CD4-positive, alpha-beta memory T cell (primary cell): ENCODE results near the gene PELI2. TPM values are rescaled to one million over a fixed set of nuclear protein-coding genes. Genes with fewer than 3 reads are reported as not detected.

ENCODE experiments used
- CTCF ChIA-PET: fragments of 350-600 bp; sonication (Branson Sonifier 250); formaldehyde crosslinking; loops from one replicate; lab custom pipeline; 2021; ENCODE audit warnings: inconsistent platforms; ENCODE audit not compliant: partially characterized antibody; lab: Charles Lee
- POLR2A ChIA-PET: fragments of 350-600 bp; sonication (Branson Sonifier 250); formaldehyde crosslinking; loops from one replicate; lab custom pipeline; 2021; ENCODE audit not compliant: partially characterized antibody; lab: Charles Lee
- DNase-seq, 5 donors: peaks; one replicate each; pipeline versions ENCODE4 v3.0.0 to v3.0.0-alpha.2; 2020 to 2022; ENCODE audit warnings: mixed read lengths in 1 of 5
- H3K27ac ChIP-seq: one replicate; pipeline ENCODE4 v1.7.0; 2013; ENCODE audit warnings: low read depth, low read length
- H3K27me3 ChIP-seq: 2 replicates; pipeline ENCODE4 v1.7.0; 2013; ENCODE audit warnings: mild to moderate bottlenecking, low read length, moderate library complexity; ENCODE audit not compliant: insufficient read depth
- H3K36me3 ChIP-seq: 2 replicates; pipeline ENCODE4 v1.7.0; 2013; ENCODE audit warnings: mild to moderate bottlenecking, low read length, moderate library complexity; ENCODE audit not compliant: insufficient read depth
- H3K4me1 ChIP-seq: 2 replicates; pipeline ENCODE4 v1.7.0; 2013; ENCODE audit warnings: mild to moderate bottlenecking, low read length, moderate library complexity; ENCODE audit not compliant: insufficient read depth
- H3K4me3 ChIP-seq, 2 donors: one replicate each; pipeline ENCODE4 v1.7.0; 2013; ENCODE audit warnings: low read length in 2 of 2, mild to moderate bottlenecking in 1 of 2
- H3K9me3 ChIP-seq, 2 donors: one replicate each; pipeline ENCODE4 v1.7.0; 2013; ENCODE audit warnings: low read length in 2 of 2, control low read depth in 1 of 2; ENCODE audit not compliant: control insufficient read depth in 1 of 2
- H3K27ac Mint-ChIP-seq, 7 donors: one replicate each; pipeline ENCODE4 v1.8.0; 2020 to 2021; ENCODE audit warnings: mixed read lengths in 7 of 7, mild to moderate bottlenecking in 6 of 7, inconsistent platforms in 3 of 7, moderate library complexity in 3 of 7
- H3K27me3 Mint-ChIP-seq, 2 donors: one replicate each; pipeline ENCODE4 v1.8.0; 2020 to 2021; ENCODE audit warnings: mixed read lengths in 2 of 2
- H3K36me3 Mint-ChIP-seq, 2 donors: one replicate each; pipeline ENCODE4 v1.8.0; 2020 to 2021; ENCODE audit warnings: mixed read lengths in 2 of 2, inconsistent platforms in 1 of 2, mild to moderate bottlenecking in 1 of 2
- H3K4me1 Mint-ChIP-seq, 4 donors: one replicate each; pipeline ENCODE4 v1.8.0; 2020 to 2021; ENCODE audit warnings: mixed read lengths in 4 of 4, mild to moderate bottlenecking in 1 of 4
- H3K4me3 Mint-ChIP-seq, 8 donors: one replicate each; pipeline ENCODE4 v1.8.0; 2020 to 2021; ENCODE audit warnings: mixed read lengths in 8 of 8, mild to moderate bottlenecking in 7 of 8, moderate library complexity in 6 of 8, inconsistent platforms in 3 of 8
- H3K9me3 Mint-ChIP-seq, 8 donors: one replicate each; pipeline ENCODE4 v1.8.0; 2020 to 2021; ENCODE audit warnings: mixed read lengths in 8 of 8, mild to moderate bottlenecking in 5 of 8, inconsistent platforms in 3 of 8, moderate library complexity in 1 of 8
- intact Hi-C: fragments of 100-400 bp; cut with micrococcal nuclease; formaldehyde crosslinking; loops from one replicate; pipeline ENCODE4 v1.15.1; 2023
- polyA plus RNA-seq, 2 donors: library from polyadenylated mRNA; unstranded; fragments of 300-500 nt; fragmentation: Illumina TruSeq; gene quantifications; one replicate each; pipeline ENCODE4 v1.2.3, GENCODE V29; 2021
- total RNA-seq, 2 experiments: library from RNA; stranded (reverse); gene quantifications; one replicate each; pipeline ENCODE4 v1.2.3, GENCODE V29; 2021

PELI2 gene, protein sequence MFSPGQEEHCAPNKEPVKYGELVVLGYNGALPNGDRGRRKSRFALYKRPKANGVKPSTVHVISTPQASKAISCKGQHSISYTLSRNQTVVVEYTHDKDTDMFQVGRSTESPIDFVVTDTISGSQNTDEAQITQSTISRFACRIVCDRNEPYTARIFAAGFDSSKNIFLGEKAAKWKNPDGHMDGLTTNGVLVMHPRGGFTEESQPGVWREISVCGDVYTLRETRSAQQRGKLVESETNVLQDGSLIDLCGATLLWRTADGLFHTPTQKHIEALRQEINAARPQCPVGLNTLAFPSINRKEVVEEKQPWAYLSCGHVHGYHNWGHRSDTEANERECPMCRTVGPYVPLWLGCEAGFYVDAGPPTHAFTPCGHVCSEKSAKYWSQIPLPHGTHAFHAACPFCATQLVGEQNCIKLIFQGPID
- 10 to 100 TPM; 13.6 to 16.4 TPM for total RNA-seq
- polyA plus RNA-seq: 1 to 10 TPM; 1.2 to 1.9 TPM

DNA sequence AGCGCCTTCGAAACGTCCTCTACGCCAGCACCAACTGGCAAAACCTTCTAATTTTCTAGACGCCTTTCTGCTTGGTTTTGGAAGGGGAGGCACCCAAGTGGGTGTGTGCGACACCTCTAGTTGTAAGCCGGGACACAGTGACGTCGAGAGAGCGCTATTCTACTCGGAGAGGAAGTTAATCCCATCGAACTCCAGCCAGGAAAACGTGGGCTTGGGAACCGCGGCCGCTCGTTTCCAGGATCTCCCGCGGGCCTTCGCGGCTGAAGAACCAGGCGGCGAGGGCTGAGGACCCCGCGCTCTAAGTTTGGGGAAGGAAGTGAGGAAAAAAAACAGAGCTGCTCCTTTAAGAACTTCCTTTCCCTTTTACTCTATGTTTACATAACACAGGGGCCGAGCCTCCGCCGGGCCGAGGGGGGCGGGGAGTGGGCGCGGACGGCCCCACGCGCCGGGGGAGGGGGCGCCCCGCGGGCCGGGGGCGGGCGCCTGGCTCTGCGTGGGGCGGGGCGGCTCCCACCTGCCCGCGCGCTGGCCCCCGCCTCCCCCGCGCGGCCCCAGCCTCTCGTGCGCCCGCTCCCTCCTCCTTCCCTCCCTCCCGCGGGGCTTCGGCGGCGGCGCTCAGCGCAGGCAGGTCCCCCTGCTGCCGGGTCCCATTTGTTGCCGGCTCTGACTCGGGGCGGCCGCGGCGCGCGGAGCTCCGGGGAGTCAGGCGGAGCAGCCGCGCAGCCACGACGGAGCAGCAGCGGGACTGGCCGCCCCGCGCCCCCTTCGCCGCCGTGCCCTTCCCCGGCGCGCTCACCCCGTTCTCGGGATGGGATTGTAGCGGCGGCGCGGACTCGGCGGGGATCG lies at the start of gene PELI2:
TSS of gene PELI2 (plus strand) at position 647 of the 846 bp plus-strand sequence. CDS start 250 bp downstream, outside the sequence.
- Histone ChIP-seq H3K27ac (peak within 1 kb of the TSS; percentile 81), H3K4me3 (peak within 1 kb of the TSS; percentile 45 to 72), H3K4me1 (peaks cover 39% of the 10 kb centered on the region), H3K36me3 (no peaks in the 10 kb centered on the region), H3K27me3 (no peaks in the 10 kb centered on the region), H3K9me3 (no peaks in the 10 kb centered on the region)
- POLR2A ChIA-PET: interaction anchor here (0.6 to 2.4 kb wide), 20 partner anchors 10 to 1272 kb away, joined by 3 to 11 read pairs (median 4); partner anchors contain the start of genes AP5M1, EXOC5 and MAPK1IP1L
- H3K4me1 Mint-ChIP-seq: peaks cover 36 to 56% (median 43%) of the 10 kb centered on the region in 4 donors
- H3K36me3 Mint-ChIP-seq: peaks cover 0 to 5% of the 10 kb centered on the region in 2 donors
- CTCF ChIA-PET: interaction anchor here (0.6 to 2.1 kb wide), 4 partner anchors 10 to 539 kb away, joined by 3 to 5 read pairs (median 4); no protein-coding TSS in a partner anchor
- peaks cover 3 to 4% of the 10 kb centered on the region in 2 donors for H3K27me3 Mint-ChIP-seq
- H3K27ac Mint-ChIP-seq: peak within 1 kb of the TSS; percentile 97 to 99 (median 99)
- peak; percentile 86 to 91 (median 90) for DNase-seq
- H3K4me3 Mint-ChIP-seq: peak within 1 kb of the TSS; percentile 94 to 99 (median 95)
- intact Hi-C loops: loop anchor here (1.0 to 10.0 kb wide), 10 partner anchors 113 to 1721 kb away; partner anchors contain the start of genes CDKN3, KTN1, NAA30 and SAMD4A
- H3K9me3 Mint-ChIP-seq: no peaks in the 10 kb centered on the region

DNA sequence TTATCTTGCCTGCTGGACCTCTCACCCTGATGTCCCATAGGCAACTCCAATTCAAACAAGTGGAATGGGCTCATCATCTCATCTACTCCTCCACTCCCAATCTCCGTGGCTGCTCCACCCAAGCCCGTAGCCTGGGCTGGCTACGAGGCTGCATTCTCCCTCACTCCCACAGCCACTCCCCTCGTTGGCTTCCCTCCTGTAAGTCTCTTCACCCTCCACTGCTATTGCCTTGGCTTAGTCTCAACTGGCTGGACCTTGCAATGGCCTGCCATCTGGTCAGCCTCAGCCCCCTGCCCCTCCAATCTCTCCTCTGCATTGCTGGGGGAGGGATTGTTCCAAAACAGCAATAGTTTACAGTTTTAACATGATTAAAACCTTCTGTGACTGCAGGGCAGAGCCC lies 44.4 kb upstream of the PELI2 start:
- no peaks in the 10 kb centered on the region for H3K9me3 Mint-ChIP-seq
- H3K27me3 Mint-ChIP-seq: peaks cover 14 to 17% of the 10 kb centered on the region in 2 donors
- POLR2A ChIA-PET: no interaction called here
- no peak for DNase-seq
- Histone ChIP-seq H3K36me3 (no peaks in the 10 kb centered on the region), H3K27me3 (no peaks in the 10 kb centered on the region), H3K27ac (no peak overlapping the region), H3K4me1 (no peaks in the 10 kb centered on the region), H3K9me3 (no peaks in the 10 kb centered on the region), H3K4me3 (no peak overlapping the region)
- CTCF ChIA-PET: no interaction called here
- H3K4me1 Mint-ChIP-seq: no peaks in the 10 kb centered on the region
- H3K27ac Mint-ChIP-seq: no peak overlapping the region
- intact Hi-C loops: no loop called here
- H3K36me3 Mint-ChIP-seq: no peaks in the 10 kb centered on the region
- H3K4me3 Mint-ChIP-seq: no peak overlapping the region

DNA sequence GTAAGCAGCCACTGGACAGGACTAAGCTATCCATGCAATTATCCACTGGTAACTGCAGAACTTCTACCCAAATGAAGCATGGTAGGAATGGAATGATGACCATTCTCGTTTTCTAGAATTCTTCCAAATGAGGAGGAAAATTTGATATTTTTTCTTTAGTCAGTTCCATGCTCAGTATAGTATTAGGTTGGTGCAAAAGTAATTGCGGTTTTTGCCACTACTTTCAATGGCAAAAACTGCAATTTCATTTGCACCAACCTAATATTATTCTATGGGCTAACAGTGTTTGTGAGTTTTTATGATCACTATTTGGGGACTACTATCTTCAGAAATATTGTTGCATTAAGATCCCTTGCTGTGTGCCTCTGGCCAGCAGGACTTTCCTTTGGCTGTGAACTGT lies 42.9 kb upstream of the PELI2 start:
- POLR2A ChIA-PET: no interaction called here
- H3K36me3 ChIP-seq: no peaks in the 10 kb centered on the region

DNA sequence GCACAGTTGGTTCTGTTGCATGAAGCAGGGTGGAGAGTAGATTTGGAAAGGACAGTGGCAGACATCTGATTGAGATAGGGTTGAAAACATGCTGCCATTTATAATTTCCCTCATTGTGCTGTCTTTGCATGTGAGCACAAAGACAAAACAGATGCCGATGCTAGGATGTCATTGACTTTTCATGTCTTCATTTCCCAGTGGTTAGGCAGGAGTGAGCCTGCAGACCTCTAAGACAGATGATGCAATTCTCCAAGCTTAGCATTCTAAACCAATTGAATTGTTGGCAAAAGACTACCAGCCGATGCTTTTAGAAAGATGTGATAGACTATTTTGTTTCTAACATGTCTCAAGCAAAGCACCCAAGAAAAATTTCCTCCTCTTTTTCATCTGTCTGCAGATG lies 37.1 kb upstream of the PELI2 start:
- Histone ChIP-seq H3K36me3 (no peaks in the 10 kb centered on the region), H3K4me3 (no peak overlapping the region), H3K9me3 (no peaks in the 10 kb centered on the region), H3K27me3 (no peaks in the 10 kb centered on the region), H3K27ac (no peak overlapping the region), H3K4me1 (no peaks in the 10 kb centered on the region)
- ChIA-PET CTCF (no interaction called here), POLR2A (no interaction called here)
- no peak overlapping the region for H3K4me3 Mint-ChIP-seq
- H3K9me3 Mint-ChIP-seq: no peaks in the 10 kb centered on the region
- intact Hi-C loops: no loop called here
- peaks cover 17 to 23% of the 10 kb centered on the region in 2 donors for H3K27me3 Mint-ChIP-seq
- no peaks in the 10 kb centered on the region for H3K36me3 Mint-ChIP-seq
- DNase-seq: no peak
- no peak overlapping the region for H3K27ac Mint-ChIP-seq
- no peaks in the 10 kb centered on the region for H3K4me1 Mint-ChIP-seq

More for the DNA sequence above, 42.9 kb upstream of the PELI2 start:
- H3K27ac ChIP-seq: no peak overlapping the region
- H3K9me3 ChIP-seq: no peaks in the 10 kb centered on the region
- Mint-ChIP-seq H3K4me1 (no peaks in the 10 kb centered on the region), H3K4me3 (no peak overlapping the region), H3K36me3 (no peaks in the 10 kb centered on the region), H3K27me3 (peaks cover 14 to 17% of the 10 kb centered on the region in 2 donors), H3K27ac (no peak overlapping the region), H3K9me3 (no peaks in the 10 kb centered on the region)
- no peaks in the 10 kb centered on the region for H3K4me1 ChIP-seq
- H3K27me3 ChIP-seq: no peaks in the 10 kb centered on the region
- no peak for DNase-seq
- intact Hi-C loops: no loop called here
- CTCF ChIA-PET: no interaction called here
- H3K4me3 ChIP-seq: no peak overlapping the region

DNA sequence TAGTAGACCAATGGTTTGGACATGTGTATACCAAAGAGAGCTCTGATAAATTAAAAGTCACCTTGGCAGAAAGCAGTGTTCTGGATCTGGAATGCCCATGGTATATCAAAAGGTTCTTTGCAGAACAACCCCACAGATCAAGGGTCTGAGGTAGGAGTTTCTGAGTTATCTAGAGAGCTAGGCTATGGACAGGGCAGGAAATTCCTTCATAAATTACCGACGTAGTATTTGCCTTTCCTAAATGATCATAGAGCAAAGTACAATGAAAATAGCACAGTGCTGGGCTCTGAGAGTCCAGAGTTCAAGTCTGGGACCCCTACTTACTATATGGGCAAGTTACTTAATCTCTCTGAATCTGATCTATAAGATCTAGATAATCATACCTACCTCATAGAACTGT lies 35.3 kb upstream of the PELI2 start:
- ChIA-PET POLR2A (no interaction called here), CTCF (no interaction called here)
- Histone ChIP-seq H3K27ac (no peak overlapping the region), H3K9me3 (no peaks in the 10 kb centered on the region), H3K4me1 (no peaks in the 10 kb centered on the region), H3K27me3 (no peaks in the 10 kb centered on the region), H3K36me3 (no peaks in the 10 kb centered on the region), H3K4me3 (no peak overlapping the region)
- Mint-ChIP-seq H3K27ac (no peak overlapping the region), H3K36me3 (no peaks in the 10 kb centered on the region), H3K27me3 (peaks cover 12 to 21% of the 10 kb centered on the region in 2 donors), H3K4me1 (no peaks in the 10 kb centered on the region), H3K9me3 (no peaks in the 10 kb centered on the region), H3K4me3 (no peak overlapping the region)
- intact Hi-C loops: no loop called here
- no peak for DNase-seq

DNA sequence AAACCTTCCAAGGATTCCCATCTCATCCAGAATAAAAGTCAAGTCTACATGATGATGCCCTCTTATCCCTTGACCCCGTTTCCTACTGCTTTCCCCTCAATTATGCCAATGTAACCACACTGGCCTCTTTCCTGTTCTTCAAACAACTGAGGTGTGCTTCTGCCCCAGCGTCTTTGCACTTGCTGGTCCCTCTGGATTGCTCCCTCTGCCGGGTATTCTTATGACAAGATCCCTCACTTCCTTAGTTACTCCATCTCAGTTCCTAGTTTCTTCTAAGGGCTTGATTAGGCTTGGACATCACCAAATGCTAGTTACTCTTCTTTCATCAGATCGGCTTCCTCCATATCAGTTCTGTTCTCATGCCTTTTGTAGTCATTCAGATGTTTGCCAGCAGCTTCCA lies 32.7 kb upstream of the PELI2 start:
- Histone ChIP-seq H3K36me3 (no peaks in the 10 kb centered on the region), H3K4me3 (no peak overlapping the region), H3K9me3 (no peaks in the 10 kb centered on the region), H3K27me3 (no peaks in the 10 kb centered on the region), H3K27ac (no peak overlapping the region), H3K4me1 (no peaks in the 10 kb centered on the region)
- Mint-ChIP-seq H3K36me3 (no peaks in the 10 kb centered on the region), H3K27me3 (peaks cover 9 to 15% of the 10 kb centered on the region in 2 donors), H3K4me1 (no peaks in the 10 kb centered on the region), H3K4me3 (no peak overlapping the region), H3K27ac (no peak overlapping the region), H3K9me3 (no peaks in the 10 kb centered on the region)
- intact Hi-C loops: no loop called here
- POLR2A ChIA-PET: no interaction called here
- CTCF ChIA-PET: no interaction called here
- DNase-seq: no peak
